Cardiac muscle cell (in vitro differentiated cells and primary cell): ENCODE results near the gene RAB28. TPM values are rescaled to one million over a fixed set of nuclear protein-coding genes. Genes with fewer than 3 reads are reported as not detected.

Source experiments
- DNase-seq, 2 donors: peaks; one replicate each; pipeline versions ENCODE4 v3.0.0 to v3.0.0-alpha.2; 2010 to 2017; ENCODE audit warnings: low read depth in 1 of 2, low spot score in 1 of 2
- H3K27ac ChIP-seq: fragments of 200-600 bp; sonication (generic); 2 replicates; pipeline ENCODE4 v1.5.1; 2016
- H3K27me3 ChIP-seq: fragments of 200-600 bp; sonication (generic); 2 replicates; pipeline ENCODE4 v1.6.0; 2016; ENCODE audit warnings: control low read depth
- H3K36me3 ChIP-seq: fragments of 200-600 bp; sonication (generic); 2 replicates; pipeline ENCODE4 v1.5.1; 2016; ENCODE audit warnings: control low read depth
- H3K4me1 ChIP-seq: fragments of 200-600 bp; sonication (generic); 2 replicates; pipeline ENCODE4 v1.8.1; 2017; ENCODE audit warnings: low read depth, mild to moderate bottlenecking, mixed run types
- H3K4me3 ChIP-seq: fragments of 200-600 bp; sonication (generic); 2 replicates; pipeline ENCODE4 v1.5.1; 2016; ENCODE audit warnings: mild to moderate bottlenecking
- H3K9me3 ChIP-seq: fragments of 200-600 bp; sonication (generic); 2 replicates; pipeline ENCODE4 v1.5.1; 2017; ENCODE audit warnings: low read depth, mild to moderate bottlenecking, control low read depth
- CTCF ChIP-seq: IDR thresholded peaks from 2 replicates; pipeline ENCODE4 v1.5.1; 2012; ENCODE audit warnings: low read depth, mild to moderate bottlenecking, low read length
- polyA plus RNA-seq: library from polyadenylated mRNA; unstranded; fragments of >200 nt; fragmentation: Nextera tagmentation; extraction: Ambion mirVana; gene quantifications from 2 replicates; pipeline ENCODE4 v1.2.1, GENCODE V29; 2016
- total RNA-seq: library from RNA; depleted of rRNA; stranded (reverse); fragments of >200 nt; gene quantifications from 2 replicates; pipeline ENCODE4 v1.2.3, GENCODE V29; 2016

Gene RAB28
- total and polyA plus RNA-seq, 2 experiments from 2014 or later: 20.3 to 33.0 TPM

DNA sequence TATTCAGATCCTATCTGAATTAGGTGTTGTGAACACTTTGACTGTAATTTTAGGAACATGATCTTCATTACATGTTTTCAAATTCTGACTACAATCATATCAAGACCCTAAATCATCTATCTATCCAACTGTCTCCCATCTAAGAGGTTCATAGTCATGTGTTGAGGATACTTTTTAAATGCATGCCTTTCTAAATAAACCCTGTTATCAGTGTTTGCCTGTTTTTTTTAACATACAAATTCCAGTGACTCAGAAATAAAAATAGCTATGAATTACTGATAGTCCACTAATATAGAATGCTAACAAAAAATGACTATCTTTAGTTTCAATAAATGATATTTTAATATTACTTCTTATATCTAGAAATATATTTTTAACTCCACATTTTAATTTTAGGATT is 8.0 kb downstream of the RAB28 start:
- DNase-seq: no peak
- Histone ChIP-seq H3K27ac (no peak overlapping the region), H3K9me3 (no peaks in the 10 kb centered on the region), H3K27me3 (no peaks in the 10 kb centered on the region), H3K4me3 (no peak overlapping the region), H3K4me1 (peaks cover 19% of the 10 kb centered on the region), H3K36me3 (peaks cover 3% of the 10 kb centered on the region)
- TF ChIP-seq CTCF: no peak

- Histone ChIP-seq H3K36me3 (peaks cover 3% of the 10 kb centered on the region), H3K4me1 (peaks cover 10% of the 10 kb centered on the region), H3K4me3 (no peak overlapping the region), H3K9me3 (no peaks in the 10 kb centered on the region), H3K27ac (no peak overlapping the region), H3K27me3 (no peaks in the 10 kb centered on the region)
- no peak for DNase-seq
- no peak for TF ChIP-seq CTCF
Observed at GRCh38 chr4:13471400-13471799, 12.7 kb downstream of the RAB28 start.

GRCh38 chr4:13470379-13470778 is 13.8 kb downstream of the RAB28 start:
- TF ChIP-seq CTCF: no peak
- Histone ChIP-seq H3K9me3 (no peaks in the 10 kb centered on the region), H3K36me3 (peaks cover 3% of the 10 kb centered on the region), H3K27me3 (no peaks in the 10 kb centered on the region), H3K4me3 (no peak overlapping the region), H3K4me1 (no peaks in the 10 kb centered on the region), H3K27ac (no peak overlapping the region)
- no peak for DNase-seq

GRCh38 chr4:13464973-13465372 is 19.2 kb downstream of the RAB28 start:
- no peak for TF ChIP-seq CTCF
- H3K9me3 ChIP-seq: no peaks in the 10 kb centered on the region
- no peak for DNase-seq
- H3K4me1 ChIP-seq: no peaks in the 10 kb centered on the region
- no peaks in the 10 kb centered on the region for H3K27me3 ChIP-seq
- no peaks in the 10 kb centered on the region for H3K36me3 ChIP-seq
- H3K4me3 ChIP-seq: no peak overlapping the region
- no peak overlapping the region for H3K27ac ChIP-seq

DNA sequence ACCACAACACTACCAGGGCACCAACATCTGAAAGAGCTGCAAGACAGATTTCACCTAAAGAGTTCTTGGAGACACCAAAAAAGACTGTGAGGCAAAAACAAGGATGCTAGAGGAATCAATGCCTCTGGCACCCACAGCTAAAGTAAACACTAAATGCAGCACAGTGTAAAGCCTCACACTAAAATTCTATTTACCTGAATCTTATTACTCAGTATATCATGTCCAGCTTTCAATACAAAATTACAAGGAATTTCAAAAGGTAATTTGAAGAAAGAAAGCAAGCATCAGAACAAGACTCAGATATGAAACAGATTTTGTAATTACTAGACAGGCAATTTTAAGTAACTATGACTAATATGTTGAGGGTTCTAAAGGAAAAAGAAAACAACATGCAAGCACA is 19.6 kb downstream of the RAB28 start:
- no peak overlapping the region for H3K27ac ChIP-seq
- H3K27me3 ChIP-seq: no peaks in the 10 kb centered on the region
- no peak for DNase-seq
- H3K4me1 ChIP-seq: no peaks in the 10 kb centered on the region
- no peaks in the 10 kb centered on the region for H3K36me3 ChIP-seq
- H3K4me3 ChIP-seq: no peak overlapping the region
- H3K9me3 ChIP-seq: no peaks in the 10 kb centered on the region
- no peak for TF ChIP-seq CTCF
